Measurements from ENCODE around the gene IFNL2. TPM values are rescaled to one million over a fixed set of nuclear protein-coding genes. Genes with fewer than 3 reads are reported as not detected.
"Not testable (repeated sequence)": the region's sequence is repeated elsewhere in the genome, so short reads cannot be mapped to it uniquely, and the experiment has no call there.

Gene IFNL2
- not detected for total RNA-seq

GRCh38 chr19:39268085-39268484 is at the start of gene IFNL2:
IFNL2 (plus strand) TSS chr19:39268396; CDS start chr19:39268569, 173 bp downstream.
- intact Hi-C loops (cut with DNase I); ATAC-seq: not testable (repeated sequence)

GRCh38 chr19:39219108-39219507 is 49.1 kb upstream of the IFNL2 start:
- DNase-seq (ENCODE audit: low spot score); ATAC-seq; intact Hi-C loops (cut with DNase I): not testable (repeated sequence)

More at GRCh38 chr19:39268085-39268484, at the start of gene IFNL2:
- not testable (repeated sequence) for DNase-seq (ENCODE audit: low spot score)

- no peak for ATAC-seq
- intact Hi-C loops (cut with DNase I), result no loop called here
- no peak for DNase-seq (ENCODE audit: low spot score)
These were observed 44.4 kb upstream of the IFNL2 start for GRCh38 chr19:39223703-39224279.

- no peak for ATAC-seq
- intact Hi-C loops (cut with DNase I), result no loop called here
These were observed 43.3 kb upstream of the IFNL2 start for GRCh38 chr19:39224910-39225309.

GRCh38 chr19:39230096-39230764 is 38.0 kb upstream of the IFNL2 start:
- intact Hi-C loops (cut with DNase I), result no loop called here
- DNase-seq (ENCODE audit: low spot score) (no peak), ATAC-seq (no peak)

More at GRCh38 chr19:39224910-39225309, 43.3 kb upstream of the IFNL2 start:
- no peak for DNase-seq (ENCODE audit: low spot score)

GRCh38 chr19:39232708-39233107 is 35.5 kb upstream of the IFNL2 start:
- intact Hi-C loops (cut with DNase I), result no loop called here
- no peak for DNase-seq (ENCODE audit: low spot score)
- no peak for ATAC-seq

- DNase-seq (ENCODE audit: low spot score) (no peak), ATAC-seq (no peak)
- intact Hi-C loops (cut with DNase I), result no loop called here
These were observed 31.7 kb upstream of the IFNL2 start for GRCh38 chr19:39236527-39236926.

- no peak for DNase-seq (ENCODE audit: low spot score)
- no peak for ATAC-seq
- intact Hi-C loops (cut with DNase I), result no loop called here
These were observed 30.7 kb upstream of the IFNL2 start for GRCh38 chr19:39237200-39238184.

GRCh38 chr19:39238209-39238608 is 30.0 kb upstream of the IFNL2 start:
- DNase-seq (ENCODE audit: low spot score), result no peak
- intact Hi-C loops (cut with DNase I), result no loop called here
- no peak for ATAC-seq

- DNase-seq (ENCODE audit: low spot score), result no peak
- intact Hi-C loops (cut with DNase I), result no loop called here
- no peak for ATAC-seq
These were observed 29.3 kb upstream of the IFNL2 start for GRCh38 chr19:39238944-39239343.

GRCh38 chr19:39240421-39240820 is 27.8 kb upstream of the IFNL2 start:
- DNase-seq (ENCODE audit: low spot score) (no peak), ATAC-seq (no peak)
- intact Hi-C loops (cut with DNase I), result loop anchor here (5.0 kb wide), 1 partner anchor 787 kb away; no protein-coding TSS in a partner anchor

GRCh38 chr19:39243741-39244140 is 24.5 kb upstream of the IFNL2 start:
- not testable (repeated sequence) for DNase-seq (ENCODE audit: low spot score); ATAC-seq
- intact Hi-C loops (cut with DNase I), result loop anchor here (5.0 kb wide), 1 partner anchor 784 kb away; no protein-coding TSS in a partner anchor

- ATAC-seq; DNase-seq (ENCODE audit: low spot score): not testable (repeated sequence)
- intact Hi-C loops (cut with DNase I), result loop anchor here (5.0 kb wide), 1 partner anchor 783 kb away; no protein-coding TSS in a partner anchor
These were observed 23.6 kb upstream of the IFNL2 start, which contains the start of gene IFNL3 for GRCh38 chr19:39244410-39245100. IFNL3 (minus strand) TSS chr19:39245006; CDS start chr19:39244967, 39 bp downstream.

- intact Hi-C loops (cut with DNase I); DNase-seq (ENCODE audit: low spot score); ATAC-seq: not testable (repeated sequence)
These were observed 23.0 kb upstream of the IFNL2 start for GRCh38 chr19:39245166-39245565.

- intact Hi-C loops (cut with DNase I), result no loop called here
- DNase-seq (ENCODE audit: low spot score) (no peak), ATAC-seq (peak; percentile 74)
These were observed 21.1 kb upstream of the IFNL2 start for GRCh38 chr19:39246951-39247669.

GRCh38 chr19:39247701-39248664 is 20.2 kb upstream of the IFNL2 start:
- DNase-seq (ENCODE audit: low spot score) (no peak), ATAC-seq (peak; percentile 17)
- intact Hi-C loops (cut with DNase I), result no loop called here

- DNase-seq (ENCODE audit: low spot score) (no peak), ATAC-seq (no peak)
- intact Hi-C loops (cut with DNase I), result no loop called here
These were observed 19.4 kb upstream of the IFNL2 start, which contains the start of gene IFNL4 for GRCh38 chr19:39248806-39249205. IFNL4 (minus strand) TSS chr19:39248856.
